H1 (cell line): ENCODE data around the gene NUP85.

Experiments used
- CEBPB ChIP-seq: IDR thresholded peaks from 2 replicates; pipeline ENCODE4 v1.6.1; 2012; ENCODE audit warnings: low read depth, low read length
- CREB1 ChIP-seq: IDR thresholded peaks from 2 replicates; pipeline ENCODE4 v1.6.1; 2012; ENCODE audit warnings: inconsistent platforms
- EGR1 ChIP-seq: IDR thresholded peaks from 2 replicates; pipeline ENCODE4 v1.6.1; 2011; ENCODE audit warnings: low read depth, low read length, borderline replicate concordance
- EZH2 ChIP-seq: fragments of 200-600 bp; sonication (generic); IDR thresholded peaks from 2 replicates; pipeline ENCODE4 v1.7.1; 2012; ENCODE audit warnings: low read depth, mild to moderate bottlenecking, moderate library complexity, low read length, inconsistent platforms; ENCODE audit not compliant: severe bottlenecking
- JUN ChIP-seq: IDR thresholded peaks from 2 replicates; pipeline ENCODE4 v1.6.1; 2011; ENCODE audit warnings: low read depth, mild to moderate bottlenecking, improper control_type of control experiment, low read length
- POLR2A ChIP-seq, 2 experiments: IDR thresholded peaks; 1 replicate in 1 of 2; 2 replicates in 1 of 2; pipeline ENCODE4 v1.6.1; 2011; ENCODE audit warnings: low read depth in 2 of 2, low read length in 2 of 2, mild to moderate bottlenecking in 2 of 2; ENCODE audit errors: control extremely low read depth in 1 of 2
- SP1 ChIP-seq: IDR thresholded peaks from 2 replicates; pipeline ENCODE4 v1.6.1; 2011; ENCODE audit warnings: low read depth, low read length
- TAF1 ChIP-seq: IDR thresholded peaks from 2 replicates; pipeline ENCODE4 v1.6.1; 2011; ENCODE audit warnings: mild to moderate bottlenecking, low read depth, low read length
- TEAD4 ChIP-seq: IDR thresholded peaks from 2 replicates; pipeline ENCODE4 v1.6.1; 2012; ENCODE audit warnings: low read depth, low read length, inconsistent platforms, mixed read lengths
- USF2 ChIP-seq: IDR thresholded peaks from 2 replicates; pipeline ENCODE4 v1.6.1; 2011; ENCODE audit warnings: low read length, improper control_type of control experiment
- ZNF274 ChIP-seq: IDR thresholded peaks from 2 replicates; pipeline ENCODE4 v1.7.0; 2012; ENCODE audit warnings: low read length, borderline replicate concordance; ENCODE audit errors: extremely low read depth
- TF ChIP-seq, protein P1 (sequence below), 3 experiments: IDR thresholded peaks; 1 replicate in 2 of 3; 2 replicates in 1 of 3; pipeline versions ENCODE4 v1.5.1 to v1.6.1; 2011; ENCODE audit warnings: low read length in 3 of 3, mild to moderate bottlenecking in 3 of 3, inconsistent platforms in 2 of 3, low read depth in 1 of 3, moderate library complexity in 1 of 3; ENCODE audit not compliant: insufficient read depth in 1 of 3; ENCODE audit errors: control extremely low read depth in 1 of 3

DNA sequence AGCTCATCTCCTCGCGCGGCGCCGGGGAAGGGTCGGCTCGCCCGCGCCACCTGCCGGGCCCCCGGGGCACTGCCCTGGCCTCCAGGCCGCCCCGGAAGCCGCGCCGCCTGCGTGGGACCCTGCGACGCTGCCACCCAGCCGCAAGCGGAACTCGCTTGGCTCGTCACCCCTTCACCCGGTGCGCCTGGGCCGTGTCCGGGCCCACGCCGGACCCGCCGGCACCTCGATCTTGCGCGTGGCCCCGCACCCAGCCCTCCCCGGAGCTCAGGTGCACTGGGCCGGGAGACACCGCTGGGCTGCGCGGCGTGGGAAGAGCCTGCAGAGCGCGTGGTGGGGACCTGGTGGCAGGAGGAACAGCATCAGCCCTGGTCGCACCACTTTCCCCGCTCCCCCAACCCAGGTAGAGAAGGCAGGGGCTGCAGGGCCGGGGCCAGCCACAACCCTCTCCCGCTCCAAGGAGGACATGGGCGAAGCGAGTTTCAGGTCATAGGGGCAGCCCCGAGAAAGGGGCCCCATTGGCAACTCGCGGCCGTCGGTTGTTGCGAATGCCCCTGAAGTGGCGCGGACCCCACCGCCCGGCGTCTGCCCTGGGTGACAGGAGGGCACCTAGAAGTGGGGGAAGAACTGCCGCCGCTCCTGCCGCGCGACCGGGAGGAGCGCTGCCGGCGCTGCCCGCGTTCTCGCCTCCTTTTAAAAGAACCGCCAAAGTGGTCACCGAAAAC, 65.9 kb downstream of the NUP85 start:
- TF ChIP-seq, protein P1, sequence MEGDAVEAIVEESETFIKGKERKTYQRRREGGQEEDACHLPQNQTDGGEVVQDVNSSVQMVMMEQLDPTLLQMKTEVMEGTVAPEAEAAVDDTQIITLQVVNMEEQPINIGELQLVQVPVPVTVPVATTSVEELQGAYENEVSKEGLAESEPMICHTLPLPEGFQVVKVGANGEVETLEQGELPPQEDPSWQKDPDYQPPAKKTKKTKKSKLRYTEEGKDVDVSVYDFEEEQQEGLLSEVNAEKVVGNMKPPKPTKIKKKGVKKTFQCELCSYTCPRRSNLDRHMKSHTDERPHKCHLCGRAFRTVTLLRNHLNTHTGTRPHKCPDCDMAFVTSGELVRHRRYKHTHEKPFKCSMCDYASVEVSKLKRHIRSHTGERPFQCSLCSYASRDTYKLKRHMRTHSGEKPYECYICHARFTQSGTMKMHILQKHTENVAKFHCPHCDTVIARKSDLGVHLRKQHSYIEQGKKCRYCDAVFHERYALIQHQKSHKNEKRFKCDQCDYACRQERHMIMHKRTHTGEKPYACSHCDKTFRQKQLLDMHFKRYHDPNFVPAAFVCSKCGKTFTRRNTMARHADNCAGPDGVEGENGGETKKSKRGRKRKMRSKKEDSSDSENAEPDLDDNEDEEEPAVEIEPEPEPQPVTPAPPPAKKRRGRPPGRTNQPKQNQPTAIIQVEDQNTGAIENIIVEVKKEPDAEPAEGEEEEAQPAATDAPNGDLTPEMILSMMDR (IDR thresholded peaks at IDR 0.05; ENCODE audit: control extremely low read depth in 1 of 3, insufficient read depth in 1 of 3, low read depth in 1 of 3, low read length in 3 of 3), result peak; percentile 80 to 87 (median 86)
- TF ChIP-seq TEAD4 (no peak), CEBPB (no peak), POLR2A (IDR thresholded peaks at IDR 0.05; ENCODE audit: control extremely low read depth in 1 of 2, low read depth in 2 of 2, low read length in 2 of 2) (peak in 1 of 2 experiments; percentile 16; a peak in 1 of 3 replicates), TAF1 (no peak), EZH2 (no peak), USF2 (no peak), CREB1 (peak; percentile 94), ZNF274 (no peak), SP1 (no peak), JUN (no peak), EGR1 (no peak)
